NT2/D1 (cell line): Measurements from ENCODE around the gene LTBP4.

Experiments
- SUZ12 ChIP-seq: IDR thresholded peaks from 2 replicates; pipeline ENCODE4 v1.6.1; 2011; ENCODE audit not compliant: insufficient read length, insufficient read depth; ENCODE audit errors: extremely low read depth
- YY1 ChIP-seq: IDR thresholded peaks from 2 replicates; pipeline ENCODE4 v1.6.1; 2011; ENCODE audit not compliant: insufficient read length, insufficient read depth

- TF ChIP-seq SUZ12 = no peak
- TF ChIP-seq YY1 = no peak
Measured at GRCh38 chr19:40604171-40604646, 3.0 kb downstream of the LTBP4 start.
